ENCODE data around the gene GGT6. TPM values are rescaled to one million over a fixed set of nuclear protein-coding genes. Genes with fewer than 3 reads are reported as not detected.

GGT6 gene
- total RNA-seq, 1 donor from 2014 or later = 9.6 TPM

- Histone ChIP-seq H3K9me3 (no peaks in the 10 kb centered on the region), H3K27ac (no peak overlapping the region), H3K4me3 (no peak overlapping the region), H3K36me3 (no peaks in the 10 kb centered on the region), H3K27me3 (no peaks in the 10 kb centered on the region), H3K4me1 (no peaks in the 10 kb centered on the region)
- TF ChIP-seq POLR2AphosphoS5 (IDR thresholded peaks at IDR 0.05; ENCODE audit: insufficient read depth in 1 of 2, low read depth in 1 of 2) (no peak), POLR2A (IDR thresholded peaks at IDR 0.05) (no peak)
- TF ChIP-seq, protein P1, sequence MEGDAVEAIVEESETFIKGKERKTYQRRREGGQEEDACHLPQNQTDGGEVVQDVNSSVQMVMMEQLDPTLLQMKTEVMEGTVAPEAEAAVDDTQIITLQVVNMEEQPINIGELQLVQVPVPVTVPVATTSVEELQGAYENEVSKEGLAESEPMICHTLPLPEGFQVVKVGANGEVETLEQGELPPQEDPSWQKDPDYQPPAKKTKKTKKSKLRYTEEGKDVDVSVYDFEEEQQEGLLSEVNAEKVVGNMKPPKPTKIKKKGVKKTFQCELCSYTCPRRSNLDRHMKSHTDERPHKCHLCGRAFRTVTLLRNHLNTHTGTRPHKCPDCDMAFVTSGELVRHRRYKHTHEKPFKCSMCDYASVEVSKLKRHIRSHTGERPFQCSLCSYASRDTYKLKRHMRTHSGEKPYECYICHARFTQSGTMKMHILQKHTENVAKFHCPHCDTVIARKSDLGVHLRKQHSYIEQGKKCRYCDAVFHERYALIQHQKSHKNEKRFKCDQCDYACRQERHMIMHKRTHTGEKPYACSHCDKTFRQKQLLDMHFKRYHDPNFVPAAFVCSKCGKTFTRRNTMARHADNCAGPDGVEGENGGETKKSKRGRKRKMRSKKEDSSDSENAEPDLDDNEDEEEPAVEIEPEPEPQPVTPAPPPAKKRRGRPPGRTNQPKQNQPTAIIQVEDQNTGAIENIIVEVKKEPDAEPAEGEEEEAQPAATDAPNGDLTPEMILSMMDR (IDR thresholded peaks at IDR 0.05) = no peak
- intact Hi-C loops (cut with DNase I) = no loop called here
- no peak for DNase-seq (ENCODE audit: extremely low spot score in 2 of 2)
Measured at GRCh38 chr17:4576729-4577322, 16.4 kb upstream of the GGT6 start.

DNA sequence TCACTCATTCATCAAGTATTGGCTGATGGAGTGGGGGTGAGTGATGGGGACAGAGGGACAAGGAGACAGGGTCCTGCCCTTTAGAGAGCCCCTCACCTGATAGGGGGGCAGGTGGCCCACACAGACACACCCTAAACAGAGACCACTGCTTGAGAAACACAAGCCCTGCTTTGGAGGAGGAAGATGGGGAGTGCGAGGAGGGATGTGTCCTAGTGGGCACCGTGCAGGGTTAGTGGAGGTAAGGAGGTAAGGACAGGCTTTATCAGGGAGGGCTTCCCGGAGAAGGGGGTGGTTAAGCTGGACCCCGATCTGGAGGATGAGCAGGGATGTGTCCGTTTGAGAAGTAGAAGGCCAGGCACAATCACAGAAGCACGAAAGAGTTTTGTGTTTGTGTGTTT, 15.8 kb upstream of the GGT6 start:
- H3K36me3 ChIP-seq = no peaks in the 10 kb centered on the region
- no peak overlapping the region for H3K27ac ChIP-seq
- intact Hi-C loops (cut with DNase I) = no loop called here
- H3K27me3 ChIP-seq = no peaks in the 10 kb centered on the region
- no peaks in the 10 kb centered on the region for H3K9me3 ChIP-seq
- no peak for TF ChIP-seq POLR2AphosphoS5 (IDR thresholded peaks at IDR 0.05; ENCODE audit: insufficient read depth in 1 of 2, low read depth in 1 of 2)
- TF ChIP-seq, protein P1 (IDR thresholded peaks at IDR 0.05) = no peak
- no peak for TF ChIP-seq POLR2A (IDR thresholded peaks at IDR 0.05)
- DNase-seq (ENCODE audit: extremely low spot score in 2 of 2) = no peak
- no peak overlapping the region for H3K4me3 ChIP-seq
- H3K4me1 ChIP-seq = no peaks in the 10 kb centered on the region

- Histone ChIP-seq H3K27ac (no peak overlapping the region), H3K9me3 (no peaks in the 10 kb centered on the region), H3K4me1 (no peaks in the 10 kb centered on the region), H3K27me3 (no peaks in the 10 kb centered on the region), H3K36me3 (no peaks in the 10 kb centered on the region), H3K4me3 (no peak overlapping the region)
- DNase-seq (ENCODE audit: extremely low spot score in 2 of 2) = no peak
- intact Hi-C loops (cut with DNase I) = no loop called here
- TF ChIP-seq, protein P1 (IDR thresholded peaks at IDR 0.05) = no peak
- TF ChIP-seq POLR2AphosphoS5 (IDR thresholded peaks at IDR 0.05; ENCODE audit: insufficient read depth in 1 of 2, low read depth in 1 of 2) (no peak), POLR2A (IDR thresholded peaks at IDR 0.05) (no peak)
Measured at GRCh38 chr17:4574448-4575045, 14.2 kb upstream of the GGT6 start.

DNA sequence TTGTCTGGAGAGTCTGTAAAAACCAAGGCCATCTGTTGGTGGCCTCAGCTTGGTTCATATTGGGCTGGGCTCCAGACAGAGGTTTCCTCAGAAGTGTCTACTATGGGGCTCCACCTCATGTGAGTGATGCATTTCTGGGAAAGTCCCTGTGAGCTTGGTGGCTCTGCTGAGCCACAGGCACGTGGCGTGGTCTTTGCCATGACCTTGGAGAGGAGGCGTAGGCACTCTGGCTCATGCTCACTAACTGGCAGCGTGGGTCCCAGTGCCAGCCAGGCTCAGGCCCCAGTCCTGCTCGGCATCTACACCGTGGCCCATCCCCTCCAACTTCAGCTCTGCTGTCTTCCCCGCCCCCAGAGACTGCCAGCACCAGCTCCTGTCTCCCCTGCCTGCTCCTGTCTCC, 13.3 kb upstream of the GGT6 start:
- intact Hi-C loops (cut with DNase I) = no loop called here

GRCh38 chr17:4573115-4573514, 12.7 kb upstream of the GGT6 start:
- Histone ChIP-seq H3K9me3 (no peaks in the 10 kb centered on the region), H3K4me3 (no peak overlapping the region), H3K27me3 (no peaks in the 10 kb centered on the region), H3K4me1 (no peaks in the 10 kb centered on the region), H3K27ac (no peak overlapping the region), H3K36me3 (no peaks in the 10 kb centered on the region)
- DNase-seq (ENCODE audit: extremely low spot score in 2 of 2) = no peak
- TF ChIP-seq POLR2AphosphoS5 (IDR thresholded peaks at IDR 0.05; ENCODE audit: insufficient read depth in 1 of 2, low read depth in 1 of 2) (no peak), POLR2A (IDR thresholded peaks at IDR 0.05) (no peak)
- TF ChIP-seq, protein P1 (IDR thresholded peaks at IDR 0.05) = no peak
- intact Hi-C loops (cut with DNase I) = no loop called here

More for the DNA sequence above, 13.3 kb upstream of the GGT6 start:
- Histone ChIP-seq H3K9me3 (no peaks in the 10 kb centered on the region), H3K36me3 (no peaks in the 10 kb centered on the region), H3K27ac (no peak overlapping the region), H3K4me3 (no peak overlapping the region), H3K27me3 (no peaks in the 10 kb centered on the region), H3K4me1 (no peaks in the 10 kb centered on the region)
- TF ChIP-seq POLR2AphosphoS5 (IDR thresholded peaks at IDR 0.05; ENCODE audit: insufficient read depth in 1 of 2, low read depth in 1 of 2) = no peak
- TF ChIP-seq, protein P1 (IDR thresholded peaks at IDR 0.05) = no peak
- TF ChIP-seq POLR2A (IDR thresholded peaks at IDR 0.05) = no peak
- DNase-seq (ENCODE audit: extremely low spot score in 2 of 2) = no peak
